ENCODE measurements around the gene CDC42EP2.

The CDC42EP2 gene

GRCh38 chr11:65297026-65297672, 17.5 kb upstream of the CDC42EP2 start:
- DNase-seq (ENCODE audit: low read depth in 2 of 2), result no peak

DNA sequence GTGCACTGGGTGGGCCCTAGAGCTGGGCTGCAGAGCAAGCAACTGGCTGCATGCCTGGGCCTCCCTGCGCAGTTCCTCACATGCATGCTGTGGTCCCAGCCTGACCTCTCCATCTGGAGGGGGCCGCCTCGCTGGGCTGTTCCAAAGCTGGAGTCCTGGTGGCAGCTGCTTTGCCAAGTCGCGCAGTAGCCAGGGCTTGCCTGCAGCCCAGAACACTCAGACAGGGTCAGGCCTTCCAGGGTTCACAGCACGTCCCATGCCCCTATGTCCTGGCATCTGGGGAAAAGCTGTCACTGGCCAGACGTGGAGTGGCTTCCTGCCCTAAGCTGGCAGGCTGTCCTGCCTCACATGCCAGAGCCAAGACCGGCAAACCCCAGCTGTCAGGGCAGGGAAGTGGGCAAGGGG, 16.5 kb upstream of the CDC42EP2 start:
- DNase-seq (ENCODE audit: low read depth in 2 of 2), result no peak

DNA sequence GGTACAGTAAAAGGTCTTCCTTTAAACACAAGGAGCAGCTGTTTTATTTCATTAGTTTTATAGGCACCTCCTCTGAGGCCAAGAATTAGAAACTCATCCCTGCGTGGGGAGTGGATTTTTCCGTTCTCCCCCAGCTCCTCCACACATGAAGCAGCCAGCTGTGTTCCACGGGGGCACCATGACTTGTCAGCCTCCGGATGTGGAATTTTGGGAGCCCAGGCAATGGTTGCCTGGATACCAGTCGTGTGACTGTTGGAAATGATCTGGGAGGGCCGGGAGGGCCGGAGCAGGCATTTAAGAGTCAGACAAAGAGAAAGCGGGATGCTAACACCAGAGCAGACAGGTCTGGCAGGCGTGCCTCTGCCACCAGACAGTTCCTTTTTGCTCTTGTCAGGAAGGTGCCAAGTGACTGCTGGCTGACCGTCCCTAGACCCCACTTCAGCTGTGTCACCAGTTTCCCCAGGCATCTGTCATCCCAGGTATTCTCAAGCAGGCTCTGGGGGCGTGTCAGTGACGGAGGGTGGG, 15.9 kb upstream of the CDC42EP2 start:
- DNase-seq (ENCODE audit: low read depth in 2 of 2), result no peak

GRCh38 chr11:65300621-65301275, 13.9 kb upstream of the CDC42EP2 start:
- DNase-seq (ENCODE audit: low read depth in 2 of 2), result no peak

DNA sequence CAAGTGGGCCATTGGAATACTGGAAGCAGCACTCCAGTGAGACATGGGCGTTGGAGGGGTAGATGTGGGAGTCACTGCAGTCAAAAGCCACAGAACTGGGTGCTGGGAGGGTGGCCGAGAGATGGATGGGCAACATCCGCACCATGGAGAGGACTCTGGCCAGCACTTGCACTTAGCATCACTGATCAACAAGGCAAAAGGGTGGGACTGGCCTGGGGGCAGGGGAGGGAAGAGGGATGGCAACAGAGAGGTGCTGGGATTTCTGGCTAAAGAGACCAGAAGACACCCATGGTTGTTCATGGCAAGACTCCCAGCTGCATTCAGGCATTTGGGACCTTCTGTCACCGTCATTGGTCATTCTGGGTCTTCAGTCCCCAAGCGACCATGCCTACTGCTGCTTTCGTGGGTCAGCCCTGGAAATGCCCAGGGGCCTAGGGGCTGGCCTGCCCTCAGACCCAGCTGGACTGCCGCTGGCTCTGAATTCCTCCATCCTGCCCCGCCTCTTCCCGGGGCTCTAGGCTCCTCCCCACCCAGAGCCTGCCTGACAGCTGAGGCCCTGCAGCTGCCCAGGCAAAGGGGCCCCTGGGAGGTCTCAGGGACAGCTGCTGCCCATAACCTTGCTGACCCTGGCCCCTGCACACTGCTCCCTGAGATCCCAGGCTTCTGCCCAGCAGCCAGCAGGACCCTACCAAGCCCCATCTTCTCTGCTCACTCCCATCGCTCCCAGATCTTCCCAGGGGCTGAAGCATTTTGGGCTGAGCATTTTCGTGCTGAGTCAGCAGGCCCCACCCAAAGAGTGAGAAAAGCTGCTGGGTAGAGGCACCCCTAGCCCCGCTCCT, 13.0 kb upstream of the CDC42EP2 start:
- DNase-seq (ENCODE audit: low read depth in 2 of 2), result no peak

DNA sequence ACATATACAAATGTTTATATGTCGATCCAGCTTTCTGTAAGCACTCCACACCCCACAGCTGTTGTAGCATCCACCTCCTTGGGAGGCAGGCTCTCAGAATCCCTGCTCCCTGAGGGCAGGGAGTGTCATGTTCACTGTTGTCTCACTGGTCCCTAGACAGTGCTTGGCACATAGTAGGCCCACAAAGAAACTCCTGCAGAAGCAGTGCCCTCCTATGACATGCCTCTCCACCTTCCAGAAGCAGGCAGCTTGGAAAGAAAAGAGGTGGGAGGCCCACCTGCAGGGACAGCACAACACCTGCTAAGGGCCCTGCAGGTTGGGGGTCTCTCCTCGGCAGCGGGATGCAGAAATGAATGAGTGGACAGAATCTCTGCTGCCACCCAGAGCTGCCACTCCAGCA, 11.1 kb upstream of the CDC42EP2 start:
- DNase-seq (ENCODE audit: low read depth in 2 of 2), result no peak

GRCh38 chr11:65304110-65304509, 10.6 kb upstream of the CDC42EP2 start:
- DNase-seq (ENCODE audit: low read depth in 2 of 2), result no peak

- DNase-seq (ENCODE audit: low read depth in 2 of 2), result no peak
These were observed 10.1 kb upstream of the CDC42EP2 start for GRCh38 chr11:65304613-65305012.

DNA sequence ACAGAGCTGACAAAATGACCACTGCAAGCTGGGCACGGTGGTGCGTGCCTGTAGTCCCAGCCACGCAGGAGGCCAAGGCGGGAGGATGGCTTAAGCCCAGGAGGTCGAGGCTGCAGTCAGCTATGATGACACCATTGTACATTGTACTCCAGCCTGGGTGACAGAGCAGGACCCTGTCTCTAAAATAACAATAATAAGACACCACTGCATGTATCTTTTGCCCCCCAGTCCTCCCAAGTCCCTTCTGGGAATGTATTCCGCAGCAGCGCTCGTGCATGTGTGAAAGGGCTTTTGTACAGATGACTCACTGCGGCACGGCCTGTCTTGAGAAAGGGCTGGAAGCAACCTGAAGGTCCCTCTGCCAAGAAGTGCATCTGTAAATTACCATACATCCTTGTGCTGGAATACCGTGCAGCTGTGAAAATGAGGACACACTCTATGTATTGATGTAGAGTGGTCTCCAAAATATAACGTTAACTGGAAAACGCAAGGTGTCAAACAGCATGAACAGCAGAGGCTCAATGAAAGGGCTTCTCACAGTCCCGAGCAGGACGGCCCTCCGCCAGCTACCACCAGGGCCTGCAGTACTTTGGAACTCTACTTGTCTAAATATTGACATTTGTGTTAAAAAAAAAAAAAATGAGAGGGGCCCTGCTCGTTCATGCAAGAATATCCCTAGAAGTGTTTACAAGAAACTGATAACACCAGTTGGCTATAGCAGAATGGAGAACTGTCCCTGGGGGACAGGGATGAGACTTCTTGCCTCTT, 9.0 kb upstream of the CDC42EP2 start:
- DNase-seq (ENCODE audit: low read depth in 2 of 2), result no peak

- no peak for DNase-seq (ENCODE audit: low read depth in 2 of 2)
These were observed 7.1 kb upstream of the CDC42EP2 start for GRCh38 chr11:65307298-65308229.

- no peak for DNase-seq (ENCODE audit: low read depth in 2 of 2)
These were observed 6.3 kb upstream of the CDC42EP2 start for GRCh38 chr11:65308281-65308891.

GRCh38 chr11:65309006-65309405, 5.7 kb upstream of the CDC42EP2 start:
- no peak for DNase-seq (ENCODE audit: low read depth in 2 of 2)

DNA sequence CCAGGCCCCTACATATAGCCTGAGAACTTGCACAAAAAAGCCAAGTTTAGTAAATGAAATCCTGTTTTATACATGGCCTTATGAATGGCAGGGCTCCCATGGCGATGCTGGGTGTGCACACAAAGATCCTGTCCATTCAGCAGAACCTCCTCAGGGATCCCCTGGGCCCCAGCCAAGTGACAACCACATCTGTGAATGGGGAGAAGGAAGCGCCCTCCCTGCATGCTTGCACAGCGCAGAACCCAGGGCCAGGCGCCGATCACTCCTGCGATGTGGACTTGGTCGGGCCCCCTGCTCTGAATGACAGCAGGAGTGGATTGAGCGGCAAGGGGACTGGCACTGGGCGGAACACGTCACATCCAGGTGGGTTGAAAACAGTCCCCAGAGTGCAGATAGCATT, 4.5 kb upstream of the CDC42EP2 start:
- DNase-seq (ENCODE audit: low read depth in 2 of 2), result no peak

DNA sequence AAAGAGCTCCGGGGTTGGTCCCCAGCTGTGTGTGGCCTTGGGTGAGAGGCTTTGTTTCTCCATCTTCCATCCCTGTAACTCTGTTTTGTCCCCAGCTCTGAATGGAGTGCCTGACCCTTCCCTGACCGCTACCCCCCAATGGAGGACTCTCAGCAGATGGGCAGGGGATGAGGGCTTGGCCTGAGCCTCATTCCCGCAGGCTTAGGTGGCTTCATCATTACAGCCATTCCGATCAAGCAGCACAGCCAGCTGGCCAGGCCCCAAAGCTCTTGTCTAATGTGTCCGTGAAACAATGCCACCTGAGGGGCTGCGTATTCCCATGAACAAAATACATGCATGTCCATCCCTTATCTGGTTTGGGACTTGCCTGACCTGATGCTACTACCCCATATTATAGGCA, 3.9 kb upstream of the CDC42EP2 start:
- DNase-seq (ENCODE audit: low read depth in 2 of 2), result no peak

- DNase-seq (ENCODE audit: low read depth in 2 of 2), result no peak
These were observed 3.4 kb upstream of the CDC42EP2 start for GRCh38 chr11:65311170-65311678.

- DNase-seq (ENCODE audit: low read depth in 2 of 2), result peak; percentile 43 to 50
These were observed 669 bp downstream of the CDC42EP2 start for GRCh38 chr11:65315204-65315865.

GRCh38 chr11:65315866-65316226, 1.2 kb downstream of the CDC42EP2 start:
- DNase-seq (ENCODE audit: low read depth in 2 of 2), result no peak

- DNase-seq (ENCODE audit: low read depth in 2 of 2), result peak; percentile 92 to 93
These were observed 1.8 kb downstream of the CDC42EP2 start for GRCh38 chr11:65316227-65317024.

All from fibroblast of skin of left quadriceps (primary cell).